GM12872 (cell line): ENCODE measurements around the gene QSOX2.

Experiments
- TF ChIP-seq, protein P1 (sequence below): IDR thresholded peaks from 3 replicates; pipeline ENCODE4 v1.5.1; 2011; ENCODE audit warnings: low read depth, mild to moderate bottlenecking, low read length, moderate library complexity; ENCODE audit not compliant: insufficient read depth

Gene QSOX2

GRCh38 chr9:136251264-136252115 lies 5.9 kb upstream of the QSOX2 start:
- TF ChIP-seq, protein P1, sequence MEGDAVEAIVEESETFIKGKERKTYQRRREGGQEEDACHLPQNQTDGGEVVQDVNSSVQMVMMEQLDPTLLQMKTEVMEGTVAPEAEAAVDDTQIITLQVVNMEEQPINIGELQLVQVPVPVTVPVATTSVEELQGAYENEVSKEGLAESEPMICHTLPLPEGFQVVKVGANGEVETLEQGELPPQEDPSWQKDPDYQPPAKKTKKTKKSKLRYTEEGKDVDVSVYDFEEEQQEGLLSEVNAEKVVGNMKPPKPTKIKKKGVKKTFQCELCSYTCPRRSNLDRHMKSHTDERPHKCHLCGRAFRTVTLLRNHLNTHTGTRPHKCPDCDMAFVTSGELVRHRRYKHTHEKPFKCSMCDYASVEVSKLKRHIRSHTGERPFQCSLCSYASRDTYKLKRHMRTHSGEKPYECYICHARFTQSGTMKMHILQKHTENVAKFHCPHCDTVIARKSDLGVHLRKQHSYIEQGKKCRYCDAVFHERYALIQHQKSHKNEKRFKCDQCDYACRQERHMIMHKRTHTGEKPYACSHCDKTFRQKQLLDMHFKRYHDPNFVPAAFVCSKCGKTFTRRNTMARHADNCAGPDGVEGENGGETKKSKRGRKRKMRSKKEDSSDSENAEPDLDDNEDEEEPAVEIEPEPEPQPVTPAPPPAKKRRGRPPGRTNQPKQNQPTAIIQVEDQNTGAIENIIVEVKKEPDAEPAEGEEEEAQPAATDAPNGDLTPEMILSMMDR: no peak

DNA sequence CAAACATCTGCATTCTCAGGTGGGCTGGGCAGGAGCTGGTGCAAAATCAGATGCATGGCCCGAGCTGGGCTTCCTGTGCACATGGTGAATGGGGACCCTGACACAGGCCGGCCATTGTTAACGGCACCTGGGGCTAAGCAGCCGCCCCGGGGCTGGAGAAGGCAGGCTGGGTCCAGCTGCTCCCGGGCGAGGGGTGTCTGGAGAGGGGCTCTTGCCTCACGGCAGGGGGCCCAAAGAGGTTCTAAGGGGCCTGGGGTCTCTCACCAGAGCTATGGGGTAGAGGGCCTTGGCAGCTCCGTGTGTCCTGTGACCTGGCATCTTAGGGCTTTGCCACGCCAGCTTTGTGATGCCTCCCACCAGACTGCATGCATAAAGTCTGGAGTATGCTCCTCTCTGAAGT lies 5.1 kb upstream of the QSOX2 start:
- TF ChIP-seq, protein P1: no peak

- TF ChIP-seq, protein P1: no peak
These were observed 4.4 kb upstream of the QSOX2 start for GRCh38 chr9:136249877-136250559.

GRCh38 chr9:136248951-136249876 lies 3.6 kb upstream of the QSOX2 start:
- TF ChIP-seq, protein P1: no peak

GRCh38 chr9:136247947-136248637 lies 2.5 kb upstream of the QSOX2 start:
- TF ChIP-seq, protein P1: no peak

DNA sequence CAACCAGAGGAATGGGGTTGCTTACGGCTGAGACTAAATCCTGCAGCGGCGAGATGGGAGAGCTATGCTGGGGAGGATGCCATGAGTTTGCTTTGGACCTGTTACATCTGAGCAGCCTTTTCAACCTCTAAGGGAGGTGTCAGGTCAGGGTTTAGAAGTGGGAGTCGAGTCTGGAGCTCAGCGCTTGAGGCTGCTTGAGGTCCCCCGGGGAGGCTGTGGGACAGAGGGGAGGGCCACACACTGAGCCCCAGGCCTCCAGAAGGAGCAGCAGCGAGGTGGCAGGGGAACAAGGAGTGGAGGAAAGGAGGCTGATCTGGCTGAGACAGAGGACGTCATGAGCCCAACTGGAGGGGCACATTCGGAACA lies 1.9 kb upstream of the QSOX2 start:
- TF ChIP-seq, protein P1: no peak
